DMS 273 (cell line): ENCODE measurements around the gene LZTR1.
"Not testable (repeated sequence)": the region's sequence is repeated elsewhere in the genome, so short reads cannot be mapped to it uniquely, and the experiment has no call there.

ENCODE experiments used
- DNase-seq: peaks from one replicate; lab custom pipeline; 2025; ENCODE audit not compliant: unreplicated experiment; lab: John Stamatoyannopoulos, UW

Gene LZTR1

GRCh38 chr22:21030621-21031544, 48.8 kb downstream of the LZTR1 start:
- no peak for DNase-seq

GRCh38 chr22:21031545-21032036, 49.5 kb downstream of the LZTR1 start:
- DNase-seq, result no peak

DNA sequence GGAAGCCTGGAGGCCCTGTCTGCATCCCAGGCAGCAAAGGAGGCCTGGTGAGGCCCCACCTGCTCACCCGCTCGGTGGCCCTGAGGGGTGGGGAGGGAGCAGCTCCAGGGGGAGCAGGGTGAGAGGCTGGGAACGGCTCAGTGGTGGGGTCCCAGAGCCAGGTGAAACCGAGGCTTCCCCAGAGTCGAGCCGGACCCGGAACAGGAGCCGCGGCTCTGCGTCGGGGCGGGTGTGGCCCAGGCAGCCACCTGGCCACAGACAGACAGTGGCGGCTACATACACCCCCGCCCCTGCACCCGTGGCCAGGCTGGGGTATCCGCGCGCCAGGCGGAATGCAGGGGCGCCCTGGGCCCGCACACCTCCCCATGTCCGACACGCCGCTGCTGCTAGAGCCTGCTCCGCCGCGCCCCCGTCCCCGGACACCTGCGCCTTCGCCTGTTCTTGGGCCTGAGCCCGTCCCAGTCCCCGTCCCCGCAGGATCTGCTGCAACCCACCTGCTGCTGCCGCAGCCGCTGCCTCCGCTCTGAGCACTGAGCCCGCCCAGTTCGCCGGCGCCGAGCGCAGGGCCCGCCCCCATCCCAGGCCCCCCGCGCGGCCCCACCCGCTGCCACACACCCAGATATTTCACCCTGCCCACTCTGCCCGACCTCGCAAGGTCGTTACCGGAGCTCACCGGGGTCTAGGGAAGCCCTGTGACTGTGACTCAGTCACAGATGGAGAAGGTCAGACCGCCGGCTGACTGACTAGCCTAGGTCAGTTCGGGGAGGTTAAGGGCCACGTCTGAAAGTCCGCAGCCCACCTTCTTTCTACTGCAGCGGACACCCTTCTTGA, 50.2 kb downstream of the LZTR1 start, which contains the start of gene SLC7A4:
Gene SLC7A4 (minus strand): TSS at position 525 of the 831 bp plus-strand sequence. CDS start 749 bp downstream, outside the sequence.
- DNase-seq, result no peak

DNA sequence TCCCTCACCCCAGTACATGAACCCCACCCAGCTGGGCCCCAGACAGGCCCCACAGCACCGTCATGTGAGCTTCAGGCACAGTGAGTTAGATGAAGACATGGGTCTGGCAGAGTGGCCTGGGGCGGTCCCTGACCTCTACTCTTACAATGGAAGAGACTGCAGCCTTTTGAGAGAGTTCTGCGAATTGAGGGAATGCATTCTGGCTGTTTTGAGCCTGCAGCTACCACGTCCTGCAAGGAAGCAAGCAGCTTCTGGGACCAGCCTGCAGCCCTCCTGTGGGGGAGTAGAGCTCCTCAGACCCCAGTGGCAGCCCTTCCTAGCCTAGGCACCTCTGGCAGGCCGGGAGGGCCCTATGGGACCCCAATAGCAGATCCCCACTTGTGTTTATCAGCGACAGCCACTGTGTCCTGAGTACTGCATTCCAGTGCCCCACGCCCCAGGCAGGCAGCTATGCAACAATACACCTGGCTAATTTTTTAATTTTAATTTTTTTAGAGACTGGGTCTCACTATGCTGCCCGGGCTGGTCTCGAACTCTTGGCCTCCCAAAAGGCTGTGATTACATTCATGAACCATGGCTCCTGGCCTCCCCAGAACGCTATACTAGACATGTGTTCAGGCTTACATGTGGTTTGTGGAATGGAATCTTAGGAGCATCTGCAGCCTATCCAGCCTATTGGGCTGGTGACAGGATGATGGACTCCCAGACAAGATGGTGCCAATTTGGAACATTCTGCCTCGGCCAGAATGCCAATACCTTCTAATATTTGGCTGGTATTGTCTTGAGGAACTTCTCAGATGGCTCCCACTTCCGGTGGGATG, 51.0 kb downstream of the LZTR1 start:
- DNase-seq, result no peak

DNA sequence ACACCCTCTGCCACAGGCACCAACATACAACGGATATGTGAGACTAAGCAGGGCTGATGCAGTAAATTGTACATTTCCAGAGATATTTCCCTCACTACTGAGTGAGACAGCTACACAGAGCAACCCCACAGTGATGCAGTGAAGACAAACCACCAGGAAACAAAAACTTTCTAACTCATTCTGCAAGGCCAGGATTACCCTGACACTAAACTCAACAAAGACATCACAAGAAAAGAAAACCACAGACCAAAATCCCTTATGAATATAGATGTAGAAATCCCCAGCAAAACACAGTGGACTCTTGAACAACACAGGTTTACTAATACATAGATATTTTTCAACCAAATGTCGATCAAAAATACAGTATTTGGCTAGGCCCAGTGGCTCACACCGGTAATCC, 51.8 kb downstream of the LZTR1 start:
- no peak for DNase-seq

GRCh38 chr22:21034989-21035388, 52.9 kb downstream of the LZTR1 start:
- no peak for DNase-seq

DNA sequence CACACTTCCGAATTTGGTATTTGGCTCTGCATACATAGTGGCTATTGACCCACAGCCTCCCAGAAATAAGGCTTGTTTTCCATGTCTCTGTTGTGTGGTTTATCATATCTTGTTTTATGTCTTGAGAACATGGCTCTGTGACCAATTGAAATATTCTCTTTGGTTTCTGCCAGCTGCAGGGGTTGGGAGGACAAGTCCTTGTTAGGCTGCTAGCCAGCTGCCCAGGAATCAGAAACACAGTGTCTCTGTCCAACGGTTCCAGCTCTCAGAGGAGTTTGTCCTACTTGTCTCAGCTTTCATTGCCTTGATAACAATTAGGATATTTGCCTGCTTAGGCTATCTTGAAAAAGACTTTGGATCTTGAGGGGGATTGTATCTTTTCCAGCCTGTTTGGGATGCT, 56.3 kb downstream of the LZTR1 start:
- DNase-seq, result no peak

GRCh38 chr22:21039158-21039557, 57.1 kb downstream of the LZTR1 start:
- not testable (repeated sequence) for DNase-seq

DNA sequence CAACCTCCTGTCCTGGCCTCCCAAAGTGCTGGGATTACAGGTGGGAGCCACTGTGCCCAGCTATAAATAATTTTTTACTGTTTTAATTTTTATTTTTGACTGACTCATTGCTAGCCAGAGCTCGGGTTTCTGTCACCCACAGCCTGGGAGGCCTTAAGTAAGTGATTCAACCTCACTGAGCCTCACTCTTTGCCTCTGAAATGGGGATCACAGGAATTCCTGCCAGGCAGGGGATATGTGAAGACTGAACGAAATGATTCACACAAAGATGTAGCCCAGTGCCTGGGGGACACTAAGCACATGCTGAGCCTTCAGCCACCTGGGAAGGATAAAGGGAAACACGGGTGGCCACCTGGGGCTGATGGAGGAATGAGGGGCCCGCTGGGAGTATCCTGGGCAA, 59.8 kb downstream of the LZTR1 start:
- DNase-seq, result no peak

GRCh38 chr22:21042978-21043859, 61.1 kb downstream of the LZTR1 start:
- DNase-seq, result no peak

- no peak for DNase-seq
These were observed 61.9 kb downstream of the LZTR1 start for GRCh38 chr22:21043860-21044535.

- DNase-seq, result peak; percentile 77
These were observed 63.0 kb downstream of the LZTR1 start for GRCh38 chr22:21044931-21045584.

DNA sequence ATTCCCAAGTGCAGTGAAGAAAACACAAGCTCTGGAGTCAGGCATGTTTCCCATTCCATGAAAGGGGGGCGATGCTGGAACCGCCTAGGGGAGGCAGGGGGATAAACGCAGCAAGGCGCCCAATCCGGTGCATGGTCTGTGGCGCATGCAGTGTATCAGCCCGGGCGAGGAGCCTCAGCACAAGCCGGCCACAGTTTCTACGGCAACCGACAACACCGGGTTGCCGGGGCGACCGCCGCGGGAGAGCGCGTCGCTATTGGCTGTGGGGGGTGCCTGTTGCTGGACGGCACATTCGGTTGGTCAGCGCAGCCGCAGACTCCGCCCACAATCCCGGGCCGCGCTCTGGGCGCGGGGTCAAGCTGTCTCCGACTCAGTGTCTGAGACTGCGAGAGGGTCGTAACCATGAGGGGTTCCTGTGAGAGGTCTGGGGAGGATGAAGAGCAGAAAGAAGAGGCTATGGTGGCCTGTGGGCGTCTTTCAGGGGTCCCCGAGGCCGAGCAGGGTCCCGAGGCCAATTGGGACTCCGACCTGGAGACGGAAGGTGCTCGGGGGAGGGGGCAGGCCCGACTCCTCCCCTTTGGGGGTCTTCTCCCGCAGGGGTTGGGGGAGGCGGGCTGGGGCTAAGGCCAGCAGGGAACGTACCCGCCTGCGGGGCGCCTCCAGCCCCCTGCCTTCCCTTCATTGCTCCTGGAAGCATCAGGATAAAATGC, 63.6 kb downstream of the LZTR1 start, which contains the start of gene LRRC74B:
Gene LRRC74B (plus strand): TSS at position 362 of the 710 bp plus-strand sequence. CDS start 41 bp downstream, at position 403.
- DNase-seq, result peak; percentile 96

DNA sequence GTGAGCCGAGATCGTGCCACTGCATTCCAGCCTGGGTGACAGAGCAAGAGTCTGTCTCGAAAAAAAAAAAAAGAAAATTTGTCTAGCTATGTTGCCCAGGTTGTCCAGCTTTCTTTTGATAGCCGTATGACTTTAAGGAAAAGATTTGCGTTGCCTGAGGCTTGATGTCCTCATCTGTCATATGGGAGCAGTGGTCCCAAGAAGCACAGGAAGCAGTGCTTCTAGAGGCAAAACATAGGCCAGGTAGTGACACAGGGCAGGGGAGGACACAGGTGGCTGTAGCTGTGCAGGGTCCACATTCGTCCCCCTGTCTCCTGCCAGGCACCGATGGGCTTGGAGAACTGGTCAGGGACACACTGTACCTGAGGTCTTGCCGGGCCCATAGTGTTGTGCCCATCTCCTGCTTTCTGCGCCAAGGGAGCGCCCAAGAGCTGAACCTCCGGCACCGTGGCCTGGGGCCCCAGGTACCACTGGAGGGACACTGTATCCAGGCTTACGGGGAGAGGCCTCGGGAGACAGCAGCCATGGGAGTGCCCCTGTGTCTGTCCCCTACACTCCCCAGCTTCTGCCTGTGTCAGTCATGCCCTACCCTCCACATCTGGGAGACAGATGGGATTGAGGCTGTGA, 65.1 kb downstream of the LZTR1 start:
- no peak for DNase-seq

DNA sequence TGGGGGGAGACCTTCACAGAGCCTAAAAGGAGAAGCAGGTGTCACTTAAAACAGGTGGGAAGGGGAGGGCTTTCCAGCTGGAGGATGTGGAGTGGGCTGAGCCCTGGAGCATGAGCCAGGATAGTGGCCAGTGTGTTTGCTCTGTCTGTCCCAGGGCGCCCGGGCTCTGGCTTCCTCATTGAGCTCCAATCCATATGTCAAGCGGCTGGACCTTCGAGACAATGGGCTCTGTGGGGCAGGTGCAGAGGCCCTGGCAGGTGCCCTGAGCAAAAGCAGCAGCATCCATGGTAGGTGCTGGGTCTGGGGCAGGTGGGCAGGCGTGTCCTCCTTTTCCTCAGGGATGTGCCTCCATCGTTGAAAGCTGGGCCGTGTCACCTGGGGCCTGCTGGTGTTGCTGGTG, 65.6 kb downstream of the LZTR1 start:
- DNase-seq, result no peak

GRCh38 chr22:21048448-21048847, 66.4 kb downstream of the LZTR1 start:
- not testable (repeated sequence) for DNase-seq
